ENCODE measurements around the gene COPS7B. TPM values are rescaled to one million over a fixed set of nuclear protein-coding genes. Genes with fewer than 3 reads are reported as not detected.

COPS7B gene
- total and polyA plus RNA-seq, 3 donors from 2014 or later: 68.8 to 84.8 (median 71.2) TPM

- no peaks in the 10 kb centered on the region for H3K9me3 ChIP-seq
- TF ChIP-seq POLR2A (IDR thresholded peaks at IDR 0.05) (peak; percentile 78), CTCF (IDR thresholded peaks at IDR 0.05) (no peak)
- H3K4me1 ChIP-seq: peaks cover 12% of the 10 kb centered on the region
- H3K4me3 ChIP-seq: peak within 1 kb of the TSS; percentile 66 to 89
- H3K36me3 ChIP-seq (ENCODE audit: low read depth, missing control alignments): no peaks in the 10 kb centered on the region
- intact Hi-C loops (cut with DNase I; ENCODE audit: low total_unique reads): no loop called here
- peak within 1 kb of the TSS; percentile 83 to 85 for H3K27ac ChIP-seq
- no peaks in the 10 kb centered on the region for H3K27me3 ChIP-seq
- DNase-seq: peak; percentile 99
- 0% methylated on average over 21 to 67 of the region's 67 CpGs for WGBS, 2 donors
Observed at GRCh38 chr2:231780909-231781797, 5.1 kb upstream of the COPS7B start, which contains the start of gene PDE6D. Gene PDE6D (minus strand): TSS chr2:231781282. CDS start chr2:231781114, 168 bp downstream.

DNA sequence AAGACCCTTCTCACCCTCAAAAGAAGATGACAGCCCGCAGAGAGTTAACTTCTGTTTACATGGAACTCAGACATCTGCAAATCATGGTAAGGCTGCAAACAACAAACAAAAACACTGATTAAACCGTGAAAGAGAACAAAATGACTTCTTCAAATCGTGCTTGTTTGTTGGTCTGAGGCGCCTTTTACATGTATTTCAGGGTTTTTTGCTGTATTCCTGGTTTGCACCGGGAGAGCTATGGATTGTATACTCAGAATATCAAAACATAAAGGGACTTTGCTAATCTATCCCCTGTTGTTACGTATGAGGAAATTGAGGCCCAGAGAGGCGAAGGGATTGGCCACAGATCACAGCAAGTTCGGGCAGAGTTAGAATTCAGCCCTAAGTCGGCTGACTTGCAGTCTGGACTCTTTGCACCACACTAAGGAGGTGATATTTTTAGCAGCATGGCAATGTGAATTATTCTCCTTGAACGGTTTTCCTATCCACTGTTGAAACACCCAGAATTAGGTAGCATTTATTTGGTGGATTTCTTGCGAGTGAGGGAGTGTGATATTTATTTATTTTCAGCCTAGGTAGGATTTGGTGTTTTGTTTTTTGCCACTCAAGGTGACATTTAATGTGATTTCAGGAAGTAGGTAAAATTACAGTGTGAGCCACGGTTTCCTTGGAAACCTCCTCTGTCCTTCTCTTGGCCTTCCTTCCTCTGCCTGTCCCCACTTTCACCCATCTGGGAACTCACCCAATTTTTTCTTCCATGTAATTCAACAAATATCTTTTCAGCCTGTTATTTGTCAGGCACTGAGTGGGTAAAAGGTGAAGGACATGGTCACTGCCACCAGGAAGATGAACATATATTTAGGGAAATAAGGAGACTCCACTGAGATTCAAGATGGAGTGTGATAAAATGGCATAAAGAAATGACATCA lies 4.2 kb upstream of the COPS7B start:
- intact Hi-C loops (cut with DNase I; ENCODE audit: low total_unique reads): no loop called here
- peak; percentile 34 for DNase-seq
- H3K36me3 ChIP-seq (ENCODE audit: low read depth, missing control alignments): no peaks in the 10 kb centered on the region

GRCh38 chr2:231785413-231785812 lies 832 bp upstream of the COPS7B start:
- no peaks in the 10 kb centered on the region for H3K27me3 ChIP-seq
- H3K4me3 ChIP-seq: no peak overlapping the region
- peaks cover 14% of the 10 kb centered on the region for H3K4me1 ChIP-seq
- H3K27ac ChIP-seq: peak overlapping the region in 1 of 2 donors; percentile 16
- no peaks in the 10 kb centered on the region for H3K9me3 ChIP-seq
- no peaks in the 10 kb centered on the region for H3K36me3 ChIP-seq (ENCODE audit: low read depth, missing control alignments)
- WGBS, 2 donors: 61 to 70% methylated on average over 2 of the region's 2 CpGs
- DNase-seq: no peak
- TF ChIP-seq CTCF (IDR thresholded peaks at IDR 0.05) (no peak), POLR2A (IDR thresholded peaks at IDR 0.05) (no peak)
- intact Hi-C loops (cut with DNase I; ENCODE audit: low total_unique reads): no loop called here

More for the DNA sequence above, 4.2 kb upstream of the COPS7B start:
- Histone ChIP-seq H3K4me3 (peak overlapping the region; percentile 66 to 89), H3K27me3 (no peaks in the 10 kb centered on the region), H3K27ac (peak overlapping the region; percentile 83 to 85), H3K4me1 (peaks cover 15% of the 10 kb centered on the region), H3K9me3 (no peaks in the 10 kb centered on the region)
- TF ChIP-seq POLR2A (IDR thresholded peaks at IDR 0.05) (no peak), CTCF (IDR thresholded peaks at IDR 0.05) (no peak)
- WGBS, 2 donors: 2% methylated on average over 12 of the region's 12 CpGs

DNA sequence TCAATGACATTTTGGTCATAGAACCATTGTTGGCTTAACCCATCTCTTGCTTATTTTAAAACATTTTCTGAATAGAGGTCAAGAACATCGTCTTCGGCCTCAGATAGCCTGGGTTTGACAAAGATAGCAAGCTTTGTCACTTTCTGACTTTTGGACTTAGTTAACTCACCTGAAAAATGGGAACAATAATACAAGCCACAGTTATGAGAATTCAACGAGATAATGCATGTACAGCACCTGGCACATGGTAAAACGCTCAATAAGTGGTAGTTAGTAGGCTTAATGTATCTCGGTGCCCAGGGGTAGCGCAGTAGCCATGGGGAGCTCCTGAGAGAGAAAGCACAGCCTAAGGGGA lies 446 bp upstream of the COPS7B start:
- Histone ChIP-seq H3K4me1 (peaks cover 12% of the 10 kb centered on the region), H3K36me3 (ENCODE audit: low read depth, missing control alignments) (no peaks in the 10 kb centered on the region), H3K9me3 (no peaks in the 10 kb centered on the region), H3K4me3 (peak overlapping the region; percentile 90 to 94), H3K27ac (peak overlapping the region; percentile 16 to 66), H3K27me3 (no peaks in the 10 kb centered on the region)
- no peak for DNase-seq
- intact Hi-C loops (cut with DNase I; ENCODE audit: low total_unique reads): no loop called here
- WGBS, 2 donors: 27 to 34% methylated on average over 6 of the region's 6 CpGs
- TF ChIP-seq POLR2A (IDR thresholded peaks at IDR 0.05): no peak
- TF ChIP-seq CTCF (IDR thresholded peaks at IDR 0.05): no peak
